ENCODE results near the gene VDR.

DNA sequence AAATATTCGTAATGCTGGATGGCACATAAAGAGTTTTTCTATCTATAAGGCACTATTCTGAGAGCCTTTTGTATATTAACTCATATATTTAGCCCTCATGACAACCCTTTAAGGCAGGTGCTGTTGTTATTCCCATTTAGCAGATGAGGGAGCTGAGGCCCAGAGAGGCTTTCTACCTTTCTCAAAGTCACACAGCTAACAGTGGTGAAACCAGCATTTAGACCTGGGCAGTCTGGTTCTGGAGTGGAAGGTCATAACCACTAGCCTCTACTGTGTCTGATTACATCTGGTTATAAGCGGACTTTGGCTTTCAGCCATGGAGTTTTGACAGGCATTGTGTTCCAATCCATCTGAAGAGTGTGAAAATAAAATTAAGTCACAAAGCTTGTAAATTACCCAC lies 43.9 kb downstream of the VDR start:
- no peak for TF ChIP-seq POLR2A (IDR thresholded peaks at IDR 0.05; ENCODE audit: borderline replicate concordance, extremely low read depth, insufficient read depth, insufficient read length)
- TF ChIP-seq, protein P1, sequence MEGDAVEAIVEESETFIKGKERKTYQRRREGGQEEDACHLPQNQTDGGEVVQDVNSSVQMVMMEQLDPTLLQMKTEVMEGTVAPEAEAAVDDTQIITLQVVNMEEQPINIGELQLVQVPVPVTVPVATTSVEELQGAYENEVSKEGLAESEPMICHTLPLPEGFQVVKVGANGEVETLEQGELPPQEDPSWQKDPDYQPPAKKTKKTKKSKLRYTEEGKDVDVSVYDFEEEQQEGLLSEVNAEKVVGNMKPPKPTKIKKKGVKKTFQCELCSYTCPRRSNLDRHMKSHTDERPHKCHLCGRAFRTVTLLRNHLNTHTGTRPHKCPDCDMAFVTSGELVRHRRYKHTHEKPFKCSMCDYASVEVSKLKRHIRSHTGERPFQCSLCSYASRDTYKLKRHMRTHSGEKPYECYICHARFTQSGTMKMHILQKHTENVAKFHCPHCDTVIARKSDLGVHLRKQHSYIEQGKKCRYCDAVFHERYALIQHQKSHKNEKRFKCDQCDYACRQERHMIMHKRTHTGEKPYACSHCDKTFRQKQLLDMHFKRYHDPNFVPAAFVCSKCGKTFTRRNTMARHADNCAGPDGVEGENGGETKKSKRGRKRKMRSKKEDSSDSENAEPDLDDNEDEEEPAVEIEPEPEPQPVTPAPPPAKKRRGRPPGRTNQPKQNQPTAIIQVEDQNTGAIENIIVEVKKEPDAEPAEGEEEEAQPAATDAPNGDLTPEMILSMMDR (IDR thresholded peaks at IDR 0.05 in 2 of 3, conservative IDR thresholded peaks at IDR 0.05 in 1 of 3; ENCODE audit: borderline replicate concordance in 1 of 3, insufficient read depth in 1 of 3, low read depth in 2 of 3, low read length in 2 of 3), result no peak
- TF ChIP-seq, protein P2, sequence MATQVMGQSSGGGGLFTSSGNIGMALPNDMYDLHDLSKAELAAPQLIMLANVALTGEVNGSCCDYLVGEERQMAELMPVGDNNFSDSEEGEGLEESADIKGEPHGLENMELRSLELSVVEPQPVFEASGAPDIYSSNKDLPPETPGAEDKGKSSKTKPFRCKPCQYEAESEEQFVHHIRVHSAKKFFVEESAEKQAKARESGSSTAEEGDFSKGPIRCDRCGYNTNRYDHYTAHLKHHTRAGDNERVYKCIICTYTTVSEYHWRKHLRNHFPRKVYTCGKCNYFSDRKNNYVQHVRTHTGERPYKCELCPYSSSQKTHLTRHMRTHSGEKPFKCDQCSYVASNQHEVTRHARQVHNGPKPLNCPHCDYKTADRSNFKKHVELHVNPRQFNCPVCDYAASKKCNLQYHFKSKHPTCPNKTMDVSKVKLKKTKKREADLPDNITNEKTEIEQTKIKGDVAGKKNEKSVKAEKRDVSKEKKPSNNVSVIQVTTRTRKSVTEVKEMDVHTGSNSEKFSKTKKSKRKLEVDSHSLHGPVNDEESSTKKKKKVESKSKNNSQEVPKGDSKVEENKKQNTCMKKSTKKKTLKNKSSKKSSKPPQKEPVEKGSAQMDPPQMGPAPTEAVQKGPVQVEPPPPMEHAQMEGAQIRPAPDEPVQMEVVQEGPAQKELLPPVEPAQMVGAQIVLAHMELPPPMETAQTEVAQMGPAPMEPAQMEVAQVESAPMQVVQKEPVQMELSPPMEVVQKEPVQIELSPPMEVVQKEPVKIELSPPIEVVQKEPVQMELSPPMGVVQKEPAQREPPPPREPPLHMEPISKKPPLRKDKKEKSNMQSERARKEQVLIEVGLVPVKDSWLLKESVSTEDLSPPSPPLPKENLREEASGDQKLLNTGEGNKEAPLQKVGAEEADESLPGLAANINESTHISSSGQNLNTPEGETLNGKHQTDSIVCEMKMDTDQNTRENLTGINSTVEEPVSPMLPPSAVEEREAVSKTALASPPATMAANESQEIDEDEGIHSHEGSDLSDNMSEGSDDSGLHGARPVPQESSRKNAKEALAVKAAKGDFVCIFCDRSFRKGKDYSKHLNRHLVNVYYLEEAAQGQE (IDR thresholded peaks at IDR 0.05; ENCODE audit: low read depth), result no peak
- TF ChIP-seq RAD21 (IDR thresholded peaks at IDR 0.05; ENCODE audit: low read depth), result no peak
- TF ChIP-seq EZH2phosphoT487 (IDR thresholded peaks at IDR 0.05; ENCODE audit: borderline replicate concordance), result no peak
- no peak for TF ChIP-seq TCF7L2 (IDR thresholded peaks at IDR 0.05; ENCODE audit: borderline replicate concordance, extremely low read depth, insufficient read depth, insufficient read length)
- TF ChIP-seq POLR2AphosphoS5 (IDR thresholded peaks at IDR 0.05; ENCODE audit: low read depth, low read length), result no peak
- no peak for TF ChIP-seq EZH2 (IDR thresholded peaks at IDR 0.05)
- no peak for TF ChIP-seq YY1 (IDR thresholded peaks at IDR 0.05; ENCODE audit: extremely low read depth, insufficient replicate concordance, low read depth, low read length)
- TF ChIP-seq, protein P3, sequence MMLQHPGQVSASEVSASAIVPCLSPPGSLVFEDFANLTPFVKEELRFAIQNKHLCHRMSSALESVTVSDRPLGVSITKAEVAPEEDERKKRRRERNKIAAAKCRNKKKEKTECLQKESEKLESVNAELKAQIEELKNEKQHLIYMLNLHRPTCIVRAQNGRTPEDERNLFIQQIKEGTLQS (IDR thresholded peaks at IDR 0.05), result no peak
- TF ChIP-seq CEBPB (IDR thresholded peaks at IDR 0.05; ENCODE audit: low read depth), result no peak
- TF ChIP-seq ZNF274 (IDR thresholded peaks at IDR 0.05; ENCODE audit: low read depth, low read length), result no peak

Data from HCT116 (cell line).